GM12878 (cell line): ENCODE data around the gene XPO6. TPM values are rescaled to one million over a fixed set of nuclear protein-coding genes. Genes with fewer than 3 reads are reported as not detected.

Experiments
- ATAC-seq: fragments of 200-7000 bp; cut with Tn5 transposase; 3 replicates; pipeline ENCODE4 v1.9.1; 2020; ENCODE audit warnings: mild to moderate bottlenecking, moderate library complexity
- BruUV-seq: library from RNA; stranded (reverse); fragments of 400-500 nt; replicated peaks from 2 replicates; lab custom pipeline; 2021; lab: Mats Ljungman, UMichigan
- CTCF ChIA-PET: fragments of 300-600 bp; sonication (Branson Sonifier 250); formaldehyde crosslinking; extraction: SDS; loops from one replicate; lab custom pipeline; 2021; ENCODE audit warnings: inconsistent platforms; lab: Yijun Ruan, JAX
- POLR2A ChIA-PET: fragments of 350-600 bp; formaldehyde crosslinking; extraction: SDS; loops from one replicate; lab custom pipeline; 2021; ENCODE audit warnings: inconsistent platforms; lab: Charles Lee
- RAD21 ChIA-PET: fragments of 300-600 bp; sonication (Branson Sonifier 250); formaldehyde crosslinking; loops from one replicate; lab custom pipeline; 2023; ENCODE audit warnings: antibody characterized with exemption; ENCODE audit not compliant: unreplicated experiment; lab: Charles Lee
- SMC1A ChIA-PET: fragments of 300-600 bp; sonication (Branson Sonifier 250); formaldehyde crosslinking; loops from one replicate; lab custom pipeline; 2023; ENCODE audit not compliant: unreplicated experiment, uncharacterized antibody; lab: Charles Lee
- DNase-seq: peaks from one replicate; pipeline ENCODE4 v3.0.0-alpha.2; 2011; ENCODE audit warnings: low read depth, low spot score
- FAIRE-seq: peaks from 3 replicates; lab custom pipeline; 2011; peaks lifted over from hg19 to GRCh38; lab: Jason Lieb, UNC
- H2AFZ ChIP-seq: 2 replicates; pipeline ENCODE4 v1.6.0; 2011; ENCODE audit warnings: low read depth, low read length, control low read depth; ENCODE audit not compliant: control insufficient read depth
- H3K27ac ChIP-seq: 2 replicates; pipeline ENCODE4 v1.5.1; 2011; ENCODE audit warnings: control low read depth; ENCODE audit not compliant: control insufficient read depth, insufficient read depth
- H3K27me3 ChIP-seq, 2 experiments: replicated peaks in 1 of 2; 2 replicates each; pipeline versions ENCODE4 v1.6.0 to v1.6.1; 2011; ENCODE audit warnings: low read length in 1 of 2; ENCODE audit not compliant: control insufficient read depth in 2 of 2, insufficient read depth in 2 of 2
- H3K36me3 ChIP-seq, 2 experiments: 2 replicates each; pipeline ENCODE4 v1.5.1; 2011; ENCODE audit warnings: low read length in 1 of 2; ENCODE audit not compliant: control insufficient read depth in 2 of 2, insufficient read depth in 2 of 2
- H3K4me1 ChIP-seq: 2 replicates; pipeline ENCODE4 v1.6.1; 2011; ENCODE audit warnings: mild to moderate bottlenecking, low read length, moderate library complexity, mixed read lengths; ENCODE audit not compliant: control insufficient read depth, insufficient read depth
- H3K4me2 ChIP-seq: 2 replicates; pipeline ENCODE4 v1.6.0; 2011; ENCODE audit warnings: control low read depth; ENCODE audit not compliant: control insufficient read depth, insufficient read depth
- H3K4me3 ChIP-seq: fragments of 200-600 bp; sonication (generic); 2 replicates; pipeline ENCODE4 v1.5.1; 2016
- H3K79me2 ChIP-seq: 2 replicates; pipeline ENCODE4 v1.6.0; 2011; ENCODE audit warnings: low read length; ENCODE audit not compliant: control insufficient read depth, insufficient read depth
- H3K9ac ChIP-seq: 2 replicates; pipeline ENCODE4 v1.8.0; 2011; ENCODE audit warnings: low read length, control low read depth, mixed read lengths; ENCODE audit not compliant: control insufficient read depth, insufficient read depth
- H3K9me3 ChIP-seq: replicated peaks from 3 replicates; pipeline ENCODE4 v1.5.1; 2011; ENCODE audit warnings: mild to moderate bottlenecking, low read length; ENCODE audit not compliant: control insufficient read depth, insufficient read depth
- H4K20me1 ChIP-seq: 2 replicates; pipeline ENCODE4 v1.6.0; 2011; ENCODE audit not compliant: control insufficient read depth, insufficient read depth
- CTCF ChIP-seq, 3 experiments: IDR thresholded peaks in 2 of 3; conservative IDR thresholded peaks in 1 of 3; 2 replicates each; pipeline ENCODE4 v1.5.1; 2011; ENCODE audit warnings: low read depth in 3 of 3, low read length in 3 of 3, mild to moderate bottlenecking in 3 of 3, control low read depth in 2 of 3, moderate library complexity in 2 of 3, inconsistent platforms in 1 of 3, mixed read lengths in 1 of 3; ENCODE audit not compliant: control insufficient read depth in 2 of 3, insufficient read depth in 1 of 3; ENCODE audit errors: extremely low read depth in 1 of 3
- HCFC1 ChIP-seq: fragments of 150-350 bp; IDR thresholded peaks from 2 replicates; pipeline ENCODE4 v1.6.1; 2014; ENCODE audit warnings: low read length
- WGBS: methylation state at CpG from one replicate; pipeline ENCODE4 v1.1.6; 2016; ENCODE audit warnings: low lambda C conversion rate; ENCODE audit not compliant: insufficient replicate concordance, insufficient coverage; ENCODE audit errors: missing lambda C conversion rate; 5-methylcytosine and 5-hydroxymethylcytosine counted together
- in situ Hi-C: fragments of 300-500 bp; cut with MboI; formaldehyde crosslinking; loops from 9 replicates; pipeline ENCODE4 v1.14.3; 2018; ENCODE audit warnings: mixed read lengths
- intact Hi-C: fragments of 100-400 bp; cut with micrococcal nuclease; formaldehyde crosslinking; loops from one replicate; pipeline ENCODE4 v1.14.2; 2022; ENCODE audit not compliant: unreplicated experiment
- polyA plus RNA-seq, 11 experiments: library from polyadenylated mRNA; depleted of rRNA in 4 of 11; unstranded in 6 of 11; stranded (reverse) in 5 of 11; fragments of >200 nt; fragmentation: Nextera tagmentation in 4 of 11; fragmentation: Illumina TruSeq in 1 of 11; extraction: Ambion mirVana in 4 of 11; extraction: Trizol in 1 of 11; gene quantifications; 1 replicate in 1 of 11; 2 replicates in 10 of 11; pipeline versions ENCODE4 v1.2.1 to v1.2.3, GENCODE V29; 2011 to 2016; ENCODE audit warnings: inconsistent platforms in 2 of 11, missing spikeins in 2 of 11, low read depth in 1 of 11
- total RNA-seq, 4 experiments: library from RNA; depleted of rRNA in 3 of 4; stranded (reverse); fragments of >200 nt in 3 of 4; fragmentation: Illumina TruSeq in 1 of 4; extraction: Trizol in 1 of 4; gene quantifications; 2 replicates each; pipeline versions ENCODE4 v1.2.1 to v1.2.3, GENCODE V29; 2013 to 2021

Gene XPO6
- total and polyA plus RNA-seq, 10 of the 15 experiments (the other 5 are each of a cell fraction or from before 2014, with no cell fraction given) = 9.9 to 246 (median 110) TPM

DNA sequence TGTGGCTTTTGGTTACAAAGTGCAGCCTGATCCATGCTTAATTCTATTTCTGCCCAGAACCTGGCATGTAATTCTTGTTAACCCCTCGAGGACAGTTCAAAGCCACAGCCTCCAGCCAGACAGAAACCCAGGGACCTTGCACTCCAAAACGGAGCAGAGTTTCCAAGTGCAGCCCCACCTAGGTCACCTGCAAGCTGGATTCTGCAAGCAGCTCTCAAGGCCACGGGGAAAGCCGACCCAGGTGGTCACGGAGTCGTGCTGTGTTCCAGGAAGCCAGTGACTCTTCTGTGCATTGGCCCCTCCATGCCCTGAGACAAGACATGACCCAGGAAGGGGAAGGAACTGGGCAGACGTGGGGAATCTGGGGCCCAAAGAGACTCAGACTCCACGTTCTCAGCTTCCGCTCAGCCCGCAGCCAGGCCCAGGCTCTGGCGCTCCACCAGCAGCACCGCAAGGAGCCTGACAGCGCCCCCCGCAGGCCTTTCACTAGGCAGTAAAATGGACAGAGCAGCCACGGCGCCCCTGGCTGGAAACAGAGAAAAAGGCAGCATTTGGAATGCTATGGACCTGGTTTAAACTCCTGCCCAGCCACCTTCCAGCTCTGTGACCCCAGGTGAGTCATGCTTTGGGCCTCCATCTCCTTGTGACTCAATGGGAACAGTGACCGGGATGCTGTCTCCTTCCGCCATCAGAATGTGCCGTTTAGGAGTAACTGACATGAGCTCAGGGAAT is 121.0 kb downstream of the XPO6 start:
- no peak for FAIRE-seq
- no peaks in the 10 kb centered on the region for H3K9me3 ChIP-seq

More for the DNA sequence above, 121.0 kb downstream of the XPO6 start:
- in situ Hi-C loops (no loop called here), intact Hi-C loops (no loop called here)
- POLR2A ChIA-PET = no interaction called here
- Histone ChIP-seq H4K20me1 (no peaks in the 10 kb centered on the region), H3K79me2 (no peaks in the 10 kb centered on the region), H3K27ac (no peak overlapping the region), H3K4me1 (no peaks in the 10 kb centered on the region), H2AFZ (no peak overlapping the region), H3K36me3 (no peaks in the 10 kb centered on the region; a peak in 1 of 4 replicates), H3K27me3 (no peaks in the 10 kb centered on the region), H3K9ac (no peak overlapping the region), H3K4me2 (no peak overlapping the region), H3K4me3 (no peak overlapping the region)
- WGBS = 92% methylated on average over 19 of the region's 19 CpGs
- ATAC-seq (no peak), DNase-seq (no peak)
- CTCF ChIA-PET = interaction anchor here (0.8 to 1.0 kb wide), 2 partner anchors 71 to 127 kb away, joined by 3 read pairs; no protein-coding TSS in a partner anchor
- RAD21 ChIA-PET = no interaction called here
- no TSS peak for BruUV-seq
- no peak for TF ChIP-seq HCFC1
- TF ChIP-seq CTCF (IDR thresholded peaks at IDR 0.05 in 2 of 3, conservative IDR thresholded peaks at IDR 0.05 in 1 of 3; ENCODE audit: control insufficient read depth in 2 of 3, extremely low read depth in 1 of 3, insufficient read depth in 1 of 3, low read depth in 3 of 3, low read length in 3 of 3) = peak in 1 of 3 experiments; percentile 15; a peak in 1 of 6 replicates
- SMC1A ChIA-PET = no interaction called here
